GM18868 (cell line): ENCODE measurements around the gene LGALS7B.

Experiments
- ATAC-seq: cut with Tn5 transposase; IDR thresholded peaks from one replicate; pipeline ENCODE4 v1.9.1; 2021; ENCODE audit warnings: mild to moderate bottlenecking, moderate library complexity; ENCODE audit not compliant: unreplicated experiment

LGALS7B gene

DNA sequence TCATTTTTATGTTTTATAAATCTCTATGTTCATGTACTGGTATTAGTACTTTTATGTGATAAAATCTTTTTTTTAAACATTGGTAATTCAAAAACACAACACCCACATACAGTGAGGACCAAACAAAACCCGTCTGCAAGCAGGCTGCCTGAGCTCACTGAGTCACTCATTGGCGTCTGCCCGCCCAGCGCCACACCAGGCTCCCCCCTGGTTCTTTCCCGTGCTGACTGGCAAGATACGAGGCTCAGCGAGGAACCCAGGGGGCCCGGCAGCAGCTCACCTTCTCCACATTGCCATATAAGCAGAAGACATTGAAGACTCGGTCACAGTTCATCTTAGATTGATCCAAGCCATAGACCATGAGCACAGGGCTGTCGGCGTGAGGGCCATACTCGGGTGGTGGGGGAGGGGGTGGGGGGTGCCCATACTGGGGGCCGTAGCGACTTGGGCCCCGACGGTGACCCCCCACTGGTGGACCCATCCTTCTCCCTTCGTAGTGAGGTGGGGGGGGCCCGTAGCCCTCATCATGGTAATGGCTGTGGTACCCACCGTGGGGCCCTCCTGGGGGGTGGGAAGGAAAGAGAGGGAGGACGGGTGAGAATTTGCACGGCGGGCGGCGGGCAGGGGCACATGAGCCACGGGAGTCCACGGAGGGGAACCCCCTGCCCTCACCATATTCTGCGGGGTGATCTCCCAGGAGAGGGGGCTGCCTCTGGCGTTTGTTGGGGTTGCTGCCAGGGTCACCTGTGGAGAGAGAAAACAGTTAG lies 51.0 kb downstream of the LGALS7B start:
- ATAC-seq, result no peak

- no peak for ATAC-seq
Observed at GRCh38 chr19:38840583-38840968, 51.6 kb downstream of the LGALS7B start.
